ENCODE results near the gene ZNF710.

The ZNF710 gene

GRCh38 chr15:90018216-90018831 lies 17.2 kb downstream of the ZNF710 start:
- no peak for DNase-seq (ENCODE audit: low spot score)

GRCh38 chr15:90019611-90020010 lies 18.5 kb downstream of the ZNF710 start:
- no peak for DNase-seq (ENCODE audit: low spot score)

GRCh38 chr15:90020021-90020735 lies 19.1 kb downstream of the ZNF710 start:
- no peak for DNase-seq (ENCODE audit: low spot score)

- DNase-seq (ENCODE audit: low spot score) = no peak
These were observed 19.9 kb downstream of the ZNF710 start for GRCh38 chr15:90020936-90021507.

- no peak for DNase-seq (ENCODE audit: low spot score)
These were observed 21.2 kb downstream of the ZNF710 start for GRCh38 chr15:90022345-90022744.

GRCh38 chr15:90022905-90023700 lies 22.0 kb downstream of the ZNF710 start:
- DNase-seq (ENCODE audit: low spot score) = no peak

- DNase-seq (ENCODE audit: low spot score) = no peak
These were observed 23.3 kb downstream of the ZNF710 start for GRCh38 chr15:90024406-90024805.

- no peak for DNase-seq (ENCODE audit: low spot score)
These were observed 24.4 kb downstream of the ZNF710 start for GRCh38 chr15:90025489-90026033.

- no peak for DNase-seq (ENCODE audit: low spot score)
These were observed 27.3 kb downstream of the ZNF710 start for GRCh38 chr15:90028376-90028944.

- no peak for DNase-seq (ENCODE audit: low spot score)
These were observed 27.9 kb downstream of the ZNF710 start for GRCh38 chr15:90029024-90029423.

- no peak for DNase-seq (ENCODE audit: low spot score)
These were observed 29.3 kb downstream of the ZNF710 start for GRCh38 chr15:90030376-90030775.

GRCh38 chr15:90031231-90031791 lies 30.2 kb downstream of the ZNF710 start:
- no peak for DNase-seq (ENCODE audit: low spot score)

- DNase-seq (ENCODE audit: low spot score) = no peak
These were observed 31.9 kb downstream of the ZNF710 start for GRCh38 chr15:90033006-90033405.

GRCh38 chr15:90033448-90033847 lies 32.3 kb downstream of the ZNF710 start:
- DNase-seq (ENCODE audit: low spot score) = no peak

GRCh38 chr15:90035095-90035839 lies 34.1 kb downstream of the ZNF710 start:
- no peak for DNase-seq (ENCODE audit: low spot score)

- DNase-seq (ENCODE audit: low spot score) = no peak
These were observed 34.7 kb downstream of the ZNF710 start for GRCh38 chr15:90035840-90036230.

- no peak for DNase-seq (ENCODE audit: low spot score)
These were observed 35.2 kb downstream of the ZNF710 start for GRCh38 chr15:90036343-90036742.

GRCh38 chr15:90036806-90037510 lies 35.8 kb downstream of the ZNF710 start:
- no peak for DNase-seq (ENCODE audit: low spot score)

- DNase-seq (ENCODE audit: low spot score) = no peak
These were observed 36.4 kb downstream of the ZNF710 start for GRCh38 chr15:90037511-90037860.

- peak; percentile 48 for DNase-seq (ENCODE audit: low spot score)
These were observed 37.0 kb downstream of the ZNF710 start for GRCh38 chr15:90037961-90038631.

Measured in CD4-positive, alpha-beta T cell treated with Interleukin-6 at 100 ng/mL for 8 hours (primary cell).